GM12872 (cell line): ENCODE measurements around the gene DHRSX.

ENCODE experiments used
- TF ChIP-seq, protein P1 (sequence below): IDR thresholded peaks from 3 replicates; pipeline ENCODE4 v1.5.1; 2011; ENCODE audit warnings: low read depth, mild to moderate bottlenecking, low read length, moderate library complexity; ENCODE audit not compliant: insufficient read depth

DHRSX gene

DNA sequence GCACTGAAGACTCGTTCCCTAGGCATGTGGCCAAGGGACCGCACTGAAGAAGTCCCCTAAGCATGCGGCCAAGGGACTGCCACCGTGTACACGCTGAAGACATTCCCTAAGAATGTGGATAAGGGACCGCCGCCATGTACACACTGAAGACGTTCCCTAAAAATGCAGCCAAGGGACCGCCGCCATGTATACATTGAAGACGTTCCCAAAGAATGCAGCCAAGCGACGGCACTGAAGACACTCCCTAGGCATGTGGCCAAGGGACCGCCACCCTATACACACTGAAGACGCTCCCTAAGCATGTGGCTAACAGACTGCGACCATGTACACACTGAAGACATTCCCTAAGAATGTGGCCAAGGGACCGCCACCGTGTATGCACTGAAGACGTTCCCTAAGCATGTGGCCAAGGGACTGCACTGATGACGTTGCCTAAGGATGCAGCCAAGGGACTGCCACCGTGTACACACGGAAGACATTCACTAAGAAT is 31.5 kb downstream of the DHRSX start:
- TF ChIP-seq, protein P1, sequence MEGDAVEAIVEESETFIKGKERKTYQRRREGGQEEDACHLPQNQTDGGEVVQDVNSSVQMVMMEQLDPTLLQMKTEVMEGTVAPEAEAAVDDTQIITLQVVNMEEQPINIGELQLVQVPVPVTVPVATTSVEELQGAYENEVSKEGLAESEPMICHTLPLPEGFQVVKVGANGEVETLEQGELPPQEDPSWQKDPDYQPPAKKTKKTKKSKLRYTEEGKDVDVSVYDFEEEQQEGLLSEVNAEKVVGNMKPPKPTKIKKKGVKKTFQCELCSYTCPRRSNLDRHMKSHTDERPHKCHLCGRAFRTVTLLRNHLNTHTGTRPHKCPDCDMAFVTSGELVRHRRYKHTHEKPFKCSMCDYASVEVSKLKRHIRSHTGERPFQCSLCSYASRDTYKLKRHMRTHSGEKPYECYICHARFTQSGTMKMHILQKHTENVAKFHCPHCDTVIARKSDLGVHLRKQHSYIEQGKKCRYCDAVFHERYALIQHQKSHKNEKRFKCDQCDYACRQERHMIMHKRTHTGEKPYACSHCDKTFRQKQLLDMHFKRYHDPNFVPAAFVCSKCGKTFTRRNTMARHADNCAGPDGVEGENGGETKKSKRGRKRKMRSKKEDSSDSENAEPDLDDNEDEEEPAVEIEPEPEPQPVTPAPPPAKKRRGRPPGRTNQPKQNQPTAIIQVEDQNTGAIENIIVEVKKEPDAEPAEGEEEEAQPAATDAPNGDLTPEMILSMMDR, result no peak

DNA sequence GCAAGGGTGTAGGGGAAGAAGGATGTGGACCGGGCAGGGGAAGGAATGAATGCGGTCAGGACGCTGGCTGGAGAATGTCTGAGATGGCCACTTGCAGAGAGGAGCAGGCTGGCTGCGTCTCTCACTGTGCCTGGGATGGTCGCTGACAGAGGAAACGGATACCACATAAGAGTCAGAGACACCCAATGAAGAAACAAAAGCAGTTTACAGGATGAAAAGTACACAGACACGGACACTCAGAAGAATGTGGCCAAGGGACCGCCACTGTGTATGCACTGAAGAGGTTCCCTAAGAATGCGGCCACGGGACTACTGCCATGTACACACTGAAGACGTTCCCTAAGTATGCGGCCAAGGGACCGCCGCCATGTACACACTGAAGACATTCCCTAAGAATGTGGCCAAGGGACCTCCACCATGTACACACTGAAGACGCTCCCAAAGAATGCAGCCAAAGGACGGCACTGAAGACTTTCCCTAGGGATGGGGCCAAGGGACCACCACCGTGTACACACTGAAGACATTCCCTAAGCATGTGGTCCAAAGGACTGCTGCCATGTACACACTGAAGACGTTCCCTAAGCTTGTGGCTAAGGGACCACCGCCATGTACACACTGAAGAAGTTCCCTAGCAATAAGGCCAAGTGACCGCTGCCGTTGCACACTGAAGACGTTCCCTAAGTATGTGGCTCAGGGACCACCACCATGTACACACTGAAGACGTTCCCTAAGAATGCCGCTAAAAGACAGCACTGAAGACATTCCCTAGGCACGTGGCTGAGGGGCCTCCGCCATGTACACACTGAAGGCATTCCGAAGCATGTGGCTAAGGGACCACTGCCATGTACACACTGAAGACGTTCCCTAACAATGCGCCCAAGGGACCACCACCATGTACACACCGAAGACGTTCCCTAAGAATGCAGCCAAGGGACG is 32.2 kb downstream of the DHRSX start:
- TF ChIP-seq, protein P1, result no peak

GRCh38 chrX:2466876-2467656 is 33.7 kb downstream of the DHRSX start:
- TF ChIP-seq, protein P1, result no peak

DNA sequence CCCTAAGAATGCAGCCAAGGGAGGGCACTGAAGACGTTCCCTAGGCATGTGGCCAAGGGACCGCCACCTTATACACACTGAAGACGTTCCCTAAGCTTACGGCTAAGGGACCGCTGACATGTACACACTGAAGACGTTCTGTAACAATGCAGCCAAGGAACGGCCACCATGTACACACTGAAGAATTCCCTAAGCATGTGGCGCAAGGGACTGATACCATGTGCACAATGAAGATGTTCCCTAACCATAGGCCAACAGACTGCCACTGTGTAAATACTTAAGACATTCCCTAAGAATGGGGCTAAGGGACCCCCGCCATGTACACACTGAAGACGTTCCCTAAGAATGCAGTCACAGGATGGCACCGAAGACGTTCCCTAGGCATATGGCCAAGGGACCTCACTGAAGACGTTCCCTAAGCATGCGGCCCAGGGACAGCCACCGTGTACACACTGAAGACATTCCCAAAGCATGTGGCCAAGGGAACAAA is 36.1 kb downstream of the DHRSX start:
- TF ChIP-seq, protein P1, result no peak

DNA sequence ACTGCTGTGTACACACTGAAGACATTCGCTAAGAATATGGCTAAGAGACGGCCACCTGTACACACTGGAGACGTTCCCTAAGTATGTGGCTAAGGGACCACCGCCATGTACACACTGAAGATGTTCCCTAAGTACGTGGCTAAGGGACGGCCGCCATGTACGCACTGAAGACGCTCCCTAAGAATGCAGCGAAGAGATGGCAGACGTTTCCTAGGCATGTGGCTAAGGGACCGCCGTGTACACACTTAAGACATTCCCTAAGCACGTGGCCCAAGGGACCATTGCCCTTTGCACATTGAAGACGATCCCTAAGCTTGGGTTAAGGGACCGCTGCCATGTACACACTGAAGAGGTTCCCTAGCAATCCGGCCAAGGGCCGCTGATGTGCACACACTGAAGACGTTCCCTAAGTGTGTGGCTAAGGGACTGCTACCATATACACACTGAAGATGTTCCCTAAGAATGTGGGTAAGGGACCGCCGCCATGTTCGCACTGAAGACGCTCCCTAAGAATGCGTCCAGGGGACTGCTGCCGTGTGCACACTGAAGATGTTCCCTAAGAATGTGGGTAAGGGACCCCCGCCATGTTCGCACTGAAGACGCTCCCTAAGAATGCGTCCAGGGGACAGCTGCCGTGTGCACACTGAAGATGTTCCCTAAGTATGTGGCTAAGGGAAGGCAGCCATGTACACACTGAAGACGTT is 36.7 kb downstream of the DHRSX start:
- TF ChIP-seq, protein P1, result no peak

DNA sequence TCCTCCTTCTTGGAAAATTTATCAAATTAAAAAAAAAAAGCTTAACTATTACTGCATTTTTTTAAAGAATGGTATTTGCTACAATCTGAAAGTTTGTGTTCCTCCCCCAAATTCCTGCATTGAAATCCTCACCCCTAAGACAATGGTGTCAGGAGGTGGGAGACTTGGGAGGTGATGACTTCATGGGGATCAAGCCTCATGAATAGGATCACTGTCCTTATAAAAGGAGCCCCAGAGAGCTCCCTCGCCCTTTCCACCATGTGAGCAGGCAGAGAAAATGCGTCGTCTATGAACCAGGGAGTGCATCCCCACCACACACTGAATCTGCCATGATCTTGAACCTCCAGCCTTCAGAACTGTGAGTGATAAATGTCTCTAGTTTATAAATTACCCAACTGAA is 38.0 kb downstream of the DHRSX start:
- TF ChIP-seq, protein P1, result no peak
